MM.1S (cell line): ENCODE measurements around the gene RASSF4.

Source experiments
- CTCF ChIP-seq: fragments of 300-600 bp; sonication (generic); IDR thresholded peaks from 2 replicates; pipeline ENCODE4 v1.5.1; 2016; ENCODE audit warnings: antibody characterized with exemption, low read length, mixed read lengths
- EZH2 ChIP-seq: fragments of 300-600 bp; sonication (generic); optimal IDR thresholded peaks from 2 replicates; pipeline ENCODE3; 2017; ENCODE audit warnings: low read depth, mild to moderate bottlenecking, antibody characterized with exemption, low read length, mixed read lengths

- TF ChIP-seq EZH2 (no peak), CTCF (no peak)
These were observed 9.1 kb downstream of the RASSF4 start for GRCh38 chr10:44968500-44969400.
